AG09309 (cell line): Measurements from ENCODE around the gene AFAP1.

Experiments
- DNase-seq: peaks from one replicate; pipeline ENCODE4 v3.0.0-alpha.2; 2010; ENCODE audit warnings: low read depth
- H3K4me3 ChIP-seq: 2 replicates; pipeline ENCODE4 v1.5.1; 2011; ENCODE audit warnings: mild to moderate bottlenecking, low read depth, low read length, moderate library complexity; ENCODE audit not compliant: control insufficient read depth
- TF ChIP-seq, protein P1 (sequence below): IDR thresholded peaks from 2 replicates; pipeline ENCODE4 v1.5.1; 2011; ENCODE audit warnings: mild to moderate bottlenecking, low read depth, low read length, inconsistent platforms; ENCODE audit not compliant: insufficient read depth, control insufficient read depth; ENCODE audit errors: missing control alignments

Gene AFAP1

DNA sequence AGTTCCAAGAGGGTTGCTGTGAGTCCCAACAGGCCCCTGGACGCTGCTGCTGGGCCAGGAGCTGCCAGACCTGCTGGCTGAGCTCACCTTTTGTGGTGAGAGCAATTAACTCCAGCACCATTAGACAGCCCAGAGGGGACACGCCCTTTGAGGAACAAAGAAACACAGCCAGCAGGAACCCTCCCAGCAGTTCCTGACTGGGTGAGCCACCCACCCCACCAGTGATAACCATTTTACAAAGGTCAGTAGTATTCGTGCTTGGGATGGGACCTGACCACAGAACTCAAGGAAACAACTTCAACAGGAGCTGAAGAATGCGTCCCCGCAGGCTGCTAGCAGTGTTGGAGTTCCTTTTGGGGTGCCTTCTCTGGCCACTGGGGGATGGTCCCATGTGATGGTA, 38.8 kb upstream of the AFAP1 start:
- no peak overlapping the region for H3K4me3 ChIP-seq
- no peak for DNase-seq
- TF ChIP-seq, protein P1, sequence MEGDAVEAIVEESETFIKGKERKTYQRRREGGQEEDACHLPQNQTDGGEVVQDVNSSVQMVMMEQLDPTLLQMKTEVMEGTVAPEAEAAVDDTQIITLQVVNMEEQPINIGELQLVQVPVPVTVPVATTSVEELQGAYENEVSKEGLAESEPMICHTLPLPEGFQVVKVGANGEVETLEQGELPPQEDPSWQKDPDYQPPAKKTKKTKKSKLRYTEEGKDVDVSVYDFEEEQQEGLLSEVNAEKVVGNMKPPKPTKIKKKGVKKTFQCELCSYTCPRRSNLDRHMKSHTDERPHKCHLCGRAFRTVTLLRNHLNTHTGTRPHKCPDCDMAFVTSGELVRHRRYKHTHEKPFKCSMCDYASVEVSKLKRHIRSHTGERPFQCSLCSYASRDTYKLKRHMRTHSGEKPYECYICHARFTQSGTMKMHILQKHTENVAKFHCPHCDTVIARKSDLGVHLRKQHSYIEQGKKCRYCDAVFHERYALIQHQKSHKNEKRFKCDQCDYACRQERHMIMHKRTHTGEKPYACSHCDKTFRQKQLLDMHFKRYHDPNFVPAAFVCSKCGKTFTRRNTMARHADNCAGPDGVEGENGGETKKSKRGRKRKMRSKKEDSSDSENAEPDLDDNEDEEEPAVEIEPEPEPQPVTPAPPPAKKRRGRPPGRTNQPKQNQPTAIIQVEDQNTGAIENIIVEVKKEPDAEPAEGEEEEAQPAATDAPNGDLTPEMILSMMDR, result no peak

DNA sequence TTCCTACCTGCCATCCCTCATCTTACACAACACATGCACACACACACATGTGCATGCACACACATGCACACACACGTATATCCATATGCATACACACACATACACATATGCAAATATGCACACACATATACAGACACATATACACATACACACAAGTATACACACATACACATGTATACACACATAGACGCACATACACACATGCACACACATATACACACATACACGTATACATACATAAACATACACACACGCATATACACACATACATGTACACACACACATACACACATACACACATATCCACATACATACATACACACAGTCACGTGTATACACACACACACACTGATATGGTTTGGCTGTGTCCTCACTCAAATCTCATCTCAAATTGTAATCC, 37.0 kb upstream of the AFAP1 start:
- H3K4me3 ChIP-seq, result no peak overlapping the region
- no peak for DNase-seq
- TF ChIP-seq, protein P1, result no peak

DNA sequence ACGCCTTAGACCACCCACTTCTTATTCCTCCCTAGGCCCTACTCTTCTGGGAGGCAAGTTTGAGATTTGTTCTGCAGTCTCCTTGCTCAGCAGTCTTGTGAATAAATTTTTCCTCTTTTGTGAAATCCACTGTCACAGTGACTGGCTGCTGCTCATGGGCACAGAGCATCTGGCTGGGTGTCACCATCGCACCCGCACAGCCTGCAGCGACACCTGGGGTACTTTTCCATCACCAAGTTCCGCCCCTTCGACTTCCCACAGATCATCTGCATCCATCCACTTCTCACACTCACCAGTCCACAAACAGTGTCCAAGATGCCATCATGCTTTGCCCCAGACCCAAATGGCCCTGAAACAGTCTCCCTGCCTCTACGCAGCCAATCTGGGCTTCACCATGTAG, 36.4 kb upstream of the AFAP1 start:
- no peak for DNase-seq
- no peak overlapping the region for H3K4me3 ChIP-seq
- TF ChIP-seq, protein P1, result no peak

DNA sequence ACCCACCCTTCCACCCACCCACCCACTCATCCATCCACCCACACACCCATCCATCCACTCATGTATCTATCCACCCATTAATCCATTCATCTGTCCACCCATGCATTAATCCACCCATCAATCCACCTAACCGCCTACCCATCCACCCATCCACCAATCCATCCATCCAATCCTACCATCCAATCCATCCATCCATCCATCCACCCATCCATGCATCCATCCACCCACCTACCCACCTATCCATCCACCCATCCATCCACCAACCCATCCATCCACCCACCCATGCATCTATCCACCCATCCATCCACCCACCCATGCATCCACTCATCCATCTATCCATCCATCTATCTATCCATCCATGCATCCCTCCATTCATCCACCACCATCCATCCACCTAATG, 34.8 kb upstream of the AFAP1 start:
- TF ChIP-seq, protein P1, result no peak
- no peak for DNase-seq
- no peak overlapping the region for H3K4me3 ChIP-seq

DNA sequence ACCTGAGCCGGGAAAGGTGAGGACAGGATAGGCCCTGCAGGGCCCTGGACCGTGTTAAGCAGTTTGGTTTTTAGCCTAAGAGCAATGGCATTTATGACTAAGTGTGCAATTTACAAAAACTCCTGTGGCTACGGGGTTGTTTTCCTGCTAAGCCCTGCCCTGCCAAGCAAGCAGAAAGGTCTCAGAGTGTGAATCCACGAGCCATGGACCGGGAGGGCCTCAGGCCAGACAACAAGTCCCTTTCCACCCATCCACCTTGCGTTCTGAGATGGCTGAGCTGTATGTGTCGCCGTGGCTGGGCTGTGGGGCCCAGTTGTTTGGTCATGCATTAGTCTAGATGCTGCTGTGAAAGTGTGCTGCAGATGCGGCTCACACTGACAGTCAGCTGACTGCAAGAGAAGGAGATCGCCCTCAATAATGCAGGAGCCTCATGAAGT, 33.9 kb upstream of the AFAP1 start:
- no peak overlapping the region for H3K4me3 ChIP-seq
- DNase-seq, result peak; percentile 45
- TF ChIP-seq, protein P1, result no peak

DNA sequence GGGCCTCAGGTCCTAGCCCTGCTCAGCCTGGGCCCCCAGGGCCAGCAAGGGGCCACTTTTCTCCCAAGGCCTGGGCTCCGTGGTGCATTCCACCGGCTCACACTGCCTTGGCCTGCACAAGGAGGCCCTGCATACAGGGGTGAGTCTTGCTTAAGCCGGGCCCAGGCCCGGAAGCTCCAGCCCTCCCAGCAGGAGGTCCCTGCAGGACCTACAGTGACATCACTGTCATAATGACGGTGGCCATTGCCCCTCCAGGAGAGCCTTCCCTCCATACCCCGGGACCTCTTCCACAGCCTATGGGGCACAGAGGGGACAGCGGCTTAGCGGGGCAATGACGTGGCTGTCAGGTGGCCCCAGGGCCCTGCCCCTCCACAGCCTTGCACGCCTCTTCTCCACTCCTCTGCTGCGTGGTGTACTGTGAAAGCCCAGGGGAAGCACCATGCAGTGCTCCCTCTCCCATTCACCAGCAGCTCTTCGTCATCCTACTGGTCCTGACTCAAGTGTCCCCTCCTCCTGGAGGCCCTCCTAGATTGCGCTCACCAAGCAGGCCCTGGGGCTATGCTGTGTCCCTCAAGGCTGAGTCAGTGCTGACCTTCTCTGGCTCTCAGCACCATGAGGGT, 32.3 kb upstream of the AFAP1 start:
- DNase-seq, result no peak
- no peak overlapping the region for H3K4me3 ChIP-seq

More for the DNA sequence above, 32.3 kb upstream of the AFAP1 start:
- TF ChIP-seq, protein P1, result no peak
